Osteoblast (primary cell): ENCODE measurements around the gene TGM4. TPM values are rescaled to one million over a fixed set of nuclear protein-coding genes. Genes with fewer than 3 reads are reported as not detected.

Source experiments
- DNase-seq: peaks from one replicate; pipeline ENCODE4 v3.0.0; 2011; ENCODE audit warnings: low spot score, mixed read lengths; ENCODE audit not compliant: insufficient read length; ENCODE audit errors: missing footprints
- H2AFZ ChIP-seq: 2 replicates; pipeline ENCODE4 v1.6.0; 2011; ENCODE audit warnings: mild to moderate bottlenecking, low read length
- H3K27ac ChIP-seq: 2 replicates; pipeline ENCODE4 v1.5.1; 2011; ENCODE audit warnings: mild to moderate bottlenecking, low read depth, low read length, moderate library complexity
- H3K27me3 ChIP-seq: 2 replicates; pipeline ENCODE4 v1.6.0; 2012; ENCODE audit warnings: mild to moderate bottlenecking, control low read depth, inconsistent platforms, low read length, moderate library complexity; ENCODE audit not compliant: insufficient read depth
- H3K36me3 ChIP-seq: 2 replicates; pipeline ENCODE4 v1.5.1; 2011; ENCODE audit warnings: mild to moderate bottlenecking, low read length, control low read depth, moderate library complexity; ENCODE audit not compliant: insufficient read depth
- H3K4me1 ChIP-seq: 2 replicates; pipeline ENCODE4 v1.5.1; 2011; ENCODE audit warnings: mild to moderate bottlenecking, low read length, control low read depth, moderate library complexity; ENCODE audit not compliant: insufficient read depth
- H3K4me2 ChIP-seq: 2 replicates; pipeline ENCODE4 v1.6.0; 2011; ENCODE audit warnings: mild to moderate bottlenecking, low read length; ENCODE audit not compliant: insufficient read depth
- H3K4me3 ChIP-seq: fragments of 200-600 bp; sonication (generic); 3 replicates; pipeline ENCODE4 v1.5.1; 2012; ENCODE audit warnings: mild to moderate bottlenecking, low read length, inconsistent platforms; ENCODE audit not compliant: insufficient read depth
- H3K79me2 ChIP-seq: 2 replicates; pipeline ENCODE4 v1.6.0; 2012; ENCODE audit warnings: mild to moderate bottlenecking, low read length, control low read depth, inconsistent platforms; ENCODE audit not compliant: insufficient read depth
- H3K9me3 ChIP-seq: 2 replicates; pipeline ENCODE4 v1.5.1; 2011; ENCODE audit warnings: low read depth, low read length, control low read depth
- H4K20me1 ChIP-seq: 2 replicates; pipeline ENCODE4 v1.6.0; 2012; ENCODE audit warnings: mild to moderate bottlenecking, low read length, control low read depth; ENCODE audit not compliant: insufficient read depth
- total RNA-seq: library from RNA; depleted of rRNA; stranded (reverse); fragments of >200 nt; gene quantifications from 2 replicates; pipeline ENCODE4 v1.2.3, GENCODE V29; 2012
- TF ChIP-seq, protein P1 (sequence below): IDR thresholded peaks from 2 replicates; pipeline ENCODE4 v1.5.1; 2011; ENCODE audit warnings: mild to moderate bottlenecking, low read depth, low read length, moderate library complexity; ENCODE audit errors: extremely low read depth

TGM4 gene
- total RNA-seq, 1 donor, result not detected

DNA sequence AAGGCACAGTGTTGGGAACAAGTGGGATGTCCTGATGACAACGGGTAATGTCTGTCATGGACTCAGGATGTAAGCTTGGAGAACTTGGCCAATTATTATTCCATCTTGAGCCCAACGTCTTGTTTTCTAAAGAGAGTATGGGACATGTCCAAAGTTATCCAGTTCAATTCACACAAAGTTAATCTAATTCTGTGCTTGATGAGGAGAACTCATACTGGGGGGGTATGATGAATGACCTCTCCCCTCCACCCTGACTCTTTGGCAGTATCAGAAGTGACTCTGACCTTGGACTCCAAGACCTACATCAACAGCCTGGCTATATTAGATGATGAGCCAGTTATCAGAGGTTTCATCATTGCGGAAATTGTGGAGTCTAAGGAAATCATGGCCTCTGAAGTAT is 36.3 kb downstream of the TGM4 start:
- Histone ChIP-seq H3K4me2 (no peak overlapping the region), H4K20me1 (peaks cover 10% of the 10 kb centered on the region), H2AFZ (no peak overlapping the region), H3K4me1 (no peaks in the 10 kb centered on the region), H3K9me3 (peaks cover 2% of the 10 kb centered on the region), H3K79me2 (no peaks in the 10 kb centered on the region), H3K27me3 (peaks cover 16% of the 10 kb centered on the region), H3K4me3 (no peak overlapping the region), H3K27ac (no peak overlapping the region), H3K36me3 (no peaks in the 10 kb centered on the region)
- no peak for DNase-seq
- TF ChIP-seq, protein P1, sequence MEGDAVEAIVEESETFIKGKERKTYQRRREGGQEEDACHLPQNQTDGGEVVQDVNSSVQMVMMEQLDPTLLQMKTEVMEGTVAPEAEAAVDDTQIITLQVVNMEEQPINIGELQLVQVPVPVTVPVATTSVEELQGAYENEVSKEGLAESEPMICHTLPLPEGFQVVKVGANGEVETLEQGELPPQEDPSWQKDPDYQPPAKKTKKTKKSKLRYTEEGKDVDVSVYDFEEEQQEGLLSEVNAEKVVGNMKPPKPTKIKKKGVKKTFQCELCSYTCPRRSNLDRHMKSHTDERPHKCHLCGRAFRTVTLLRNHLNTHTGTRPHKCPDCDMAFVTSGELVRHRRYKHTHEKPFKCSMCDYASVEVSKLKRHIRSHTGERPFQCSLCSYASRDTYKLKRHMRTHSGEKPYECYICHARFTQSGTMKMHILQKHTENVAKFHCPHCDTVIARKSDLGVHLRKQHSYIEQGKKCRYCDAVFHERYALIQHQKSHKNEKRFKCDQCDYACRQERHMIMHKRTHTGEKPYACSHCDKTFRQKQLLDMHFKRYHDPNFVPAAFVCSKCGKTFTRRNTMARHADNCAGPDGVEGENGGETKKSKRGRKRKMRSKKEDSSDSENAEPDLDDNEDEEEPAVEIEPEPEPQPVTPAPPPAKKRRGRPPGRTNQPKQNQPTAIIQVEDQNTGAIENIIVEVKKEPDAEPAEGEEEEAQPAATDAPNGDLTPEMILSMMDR, result no peak

DNA sequence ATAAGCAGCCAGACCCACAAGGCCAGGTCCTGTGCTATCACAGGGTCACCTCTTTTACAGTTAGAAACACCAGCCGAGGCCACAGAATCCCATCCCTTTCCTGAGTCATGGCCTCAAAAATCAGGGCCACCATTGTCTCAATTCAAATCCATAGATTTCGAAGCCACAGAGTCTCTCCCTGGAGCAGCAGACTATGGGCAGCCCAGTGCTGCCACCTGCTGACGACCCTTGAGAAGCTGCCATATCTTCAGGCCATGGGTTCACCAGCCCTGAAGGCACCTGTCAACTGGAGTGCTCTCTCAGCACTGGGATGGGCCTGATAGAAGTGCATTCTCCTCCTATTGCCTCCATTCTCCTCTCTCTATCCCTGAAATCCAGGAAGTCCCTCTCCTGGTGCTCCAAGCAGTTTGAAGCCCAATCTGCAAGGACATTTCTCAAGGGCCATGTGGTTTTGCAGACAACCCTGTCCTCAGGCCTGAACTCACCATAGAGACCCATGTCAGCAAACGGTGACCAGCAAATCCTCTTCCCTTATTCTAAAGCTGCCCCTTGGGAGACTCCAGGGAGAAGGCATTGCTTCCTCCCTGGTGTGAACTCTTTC is 39.6 kb downstream of the TGM4 start:
- no peak for DNase-seq
- H3K9me3 ChIP-seq, result peaks cover 2% of the 10 kb centered on the region
- H3K4me2 ChIP-seq, result no peak overlapping the region
- H3K36me3 ChIP-seq, result no peaks in the 10 kb centered on the region
- peaks cover 10% of the 10 kb centered on the region for H4K20me1 ChIP-seq
- no peak overlapping the region for H3K4me3 ChIP-seq
- TF ChIP-seq, protein P1, result peak; percentile 86
- no peak overlapping the region for H2AFZ ChIP-seq
- H3K27ac ChIP-seq, result no peak overlapping the region
- H3K4me1 ChIP-seq, result no peaks in the 10 kb centered on the region
- H3K79me2 ChIP-seq, result no peaks in the 10 kb centered on the region
- peaks cover 7% of the 10 kb centered on the region for H3K27me3 ChIP-seq

DNA sequence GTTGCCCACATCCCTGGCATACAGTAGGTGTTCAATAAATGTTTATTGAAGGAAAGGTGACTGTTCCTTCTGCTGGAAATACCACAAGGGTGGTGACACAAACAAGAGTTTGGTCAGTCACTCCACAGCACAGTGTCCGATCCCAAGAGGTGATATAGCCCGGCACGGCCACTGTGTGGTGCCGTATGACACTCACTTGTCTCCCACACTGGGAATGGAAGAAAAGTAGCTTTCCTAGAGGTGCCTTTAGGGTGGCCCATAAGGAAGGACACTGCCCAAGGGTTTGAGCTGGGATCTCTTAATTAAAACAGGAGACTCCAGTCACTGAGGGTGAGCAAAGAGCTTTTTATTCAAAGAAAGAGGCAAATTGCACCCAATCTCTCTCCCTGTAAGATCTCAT is 40.5 kb downstream of the TGM4 start:
- peaks cover 10% of the 10 kb centered on the region for H4K20me1 ChIP-seq
- TF ChIP-seq, protein P1, result peak; percentile 39
- peaks cover 2% of the 10 kb centered on the region for H3K9me3 ChIP-seq

DNA sequence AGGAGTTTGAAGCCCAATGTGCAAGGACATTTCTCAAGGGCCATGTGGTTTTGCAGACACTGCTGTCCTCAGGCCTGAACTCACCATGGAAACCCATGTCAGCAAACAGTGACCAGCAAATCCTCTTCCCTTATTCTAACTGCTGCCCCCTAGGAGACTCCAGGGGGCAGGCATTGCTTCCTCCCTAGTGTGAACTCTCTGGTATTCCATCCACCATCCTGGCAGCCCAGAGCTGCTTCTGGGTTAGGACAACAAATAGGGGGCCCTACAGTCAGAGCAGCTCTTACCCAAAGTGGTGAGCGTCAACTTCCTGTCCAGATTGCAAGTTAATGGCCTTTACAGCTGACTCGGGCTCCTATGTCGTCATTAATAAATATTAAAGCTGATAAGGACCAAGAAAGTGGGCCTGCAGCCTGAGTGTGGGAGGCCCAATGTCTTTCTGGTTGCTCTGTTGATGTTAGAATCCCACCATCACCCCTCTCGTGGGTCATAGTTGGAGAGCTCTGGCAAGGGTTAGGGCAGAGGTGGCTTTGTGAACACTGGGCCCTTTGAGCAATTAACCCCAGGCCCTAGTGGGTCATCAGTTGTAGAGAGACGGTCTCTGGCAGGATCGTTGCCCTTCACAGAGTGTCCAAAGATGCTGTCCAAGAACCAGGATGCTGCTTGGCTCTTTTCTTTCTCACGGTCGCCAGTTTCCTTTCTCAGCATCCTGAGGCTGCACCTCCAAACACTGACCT is 41.5 kb downstream of the TGM4 start:
- Histone ChIP-seq H3K4me3 (no peak overlapping the region), H3K79me2 (no peaks in the 10 kb centered on the region), H2AFZ (no peak overlapping the region), H3K36me3 (no peaks in the 10 kb centered on the region), H3K27me3 (no peaks in the 10 kb centered on the region), H3K27ac (no peak overlapping the region), H3K4me2 (no peak overlapping the region), H3K9me3 (peaks cover 2% of the 10 kb centered on the region), H4K20me1 (peaks cover 10% of the 10 kb centered on the region), H3K4me1 (no peaks in the 10 kb centered on the region)
- TF ChIP-seq, protein P1, result peak; percentile 21
- no peak for DNase-seq

More for the DNA sequence above, 40.5 kb downstream of the TGM4 start:
- no peaks in the 10 kb centered on the region for H3K79me2 ChIP-seq
- H3K4me3 ChIP-seq, result no peak overlapping the region
- H3K27ac ChIP-seq, result no peak overlapping the region
- no peaks in the 10 kb centered on the region for H3K36me3 ChIP-seq
- DNase-seq, result peak; percentile 91
- H3K4me2 ChIP-seq, result no peak overlapping the region
- H3K27me3 ChIP-seq, result peaks cover 5% of the 10 kb centered on the region
- H3K4me1 ChIP-seq, result no peaks in the 10 kb centered on the region
- H2AFZ ChIP-seq, result no peak overlapping the region
